ENCODE results near the gene CRABP1.

The CRABP1 gene

DNA sequence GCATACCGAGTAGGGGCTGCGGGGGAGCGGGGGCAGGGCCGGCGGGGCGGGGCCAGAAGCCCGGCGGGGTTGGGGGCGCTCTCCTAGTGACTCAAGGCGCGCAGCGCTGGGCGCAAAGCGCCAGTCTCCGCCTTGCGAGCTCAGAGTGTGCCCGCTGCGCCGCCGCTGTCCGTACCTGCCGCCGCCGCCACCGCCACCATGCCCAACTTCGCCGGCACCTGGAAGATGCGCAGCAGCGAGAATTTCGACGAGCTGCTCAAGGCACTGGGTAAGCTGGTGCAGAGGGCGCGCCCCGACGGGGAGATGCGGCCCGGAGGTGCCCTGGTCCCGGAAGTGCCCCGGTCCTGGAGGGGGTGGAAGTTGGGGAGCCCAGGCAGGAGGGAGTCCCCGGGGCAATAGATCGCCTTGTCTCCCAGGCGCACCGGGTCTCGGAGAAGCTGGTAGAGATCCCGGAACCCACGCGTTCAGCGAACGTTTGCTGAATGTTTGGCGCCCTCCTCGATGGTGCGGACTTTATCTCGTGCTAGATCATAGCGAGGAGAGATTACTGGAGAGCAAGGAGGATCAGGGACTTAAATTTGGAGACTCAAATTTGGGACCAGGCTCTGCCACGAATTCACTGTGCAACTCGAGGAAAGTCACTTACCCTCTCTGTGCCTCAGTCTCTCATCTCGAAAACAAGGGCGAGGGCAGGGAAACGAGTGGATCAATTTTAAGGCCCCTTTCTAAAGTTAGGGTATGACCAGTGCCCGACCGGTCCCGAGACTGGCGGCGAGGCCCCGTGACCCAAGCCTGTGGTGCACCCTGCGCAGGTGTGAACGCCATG is at the start of gene CRABP1:
Gene CRABP1 (plus strand): TSS at position 123 of the 826 bp plus-strand sequence. CDS start 76 bp downstream, at position 199.
- no peak for DNase-seq (ENCODE audit: low spot score)

DNA sequence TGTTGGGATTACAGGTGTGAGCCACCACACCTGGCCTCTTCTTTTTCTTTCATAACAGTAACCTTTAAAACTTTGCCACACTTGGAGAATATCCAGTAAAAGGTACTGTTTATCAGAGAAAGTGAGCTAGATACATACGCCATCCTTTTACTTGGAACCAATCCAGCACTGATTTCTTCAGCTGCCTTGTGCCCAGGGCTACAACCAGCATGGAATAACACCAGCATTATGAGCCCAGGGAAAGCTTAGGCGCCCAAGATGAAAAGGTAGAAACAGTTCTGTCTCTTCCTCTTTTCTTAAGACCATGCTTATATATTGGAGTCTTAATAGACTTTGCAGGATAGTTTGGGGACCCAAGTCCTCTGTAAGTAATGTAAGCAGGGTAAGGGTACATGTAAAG is 49.1 kb upstream of the CRABP1 start:
- DNase-seq (ENCODE audit: low spot score) = no peak

DNA sequence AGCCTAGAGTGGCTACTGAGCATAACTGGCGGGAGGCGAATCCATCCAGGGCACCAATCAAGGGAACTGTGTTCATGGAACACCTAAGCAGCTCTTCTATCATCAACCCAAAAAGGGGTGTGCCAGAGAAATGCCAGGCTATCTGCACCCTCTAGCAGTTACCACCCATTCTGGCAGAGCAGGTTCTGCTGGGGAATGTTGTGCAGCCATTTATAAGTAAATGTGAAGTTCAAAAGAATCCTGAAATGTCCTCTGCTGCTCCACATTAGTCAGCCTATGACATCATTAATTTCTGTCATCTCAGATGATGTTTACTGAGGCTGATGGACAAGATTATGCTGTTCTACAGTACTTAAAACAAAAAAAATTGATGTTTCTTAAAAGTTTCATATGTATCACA is 48.5 kb upstream of the CRABP1 start:
- DNase-seq (ENCODE audit: low spot score) = no peak

DNA sequence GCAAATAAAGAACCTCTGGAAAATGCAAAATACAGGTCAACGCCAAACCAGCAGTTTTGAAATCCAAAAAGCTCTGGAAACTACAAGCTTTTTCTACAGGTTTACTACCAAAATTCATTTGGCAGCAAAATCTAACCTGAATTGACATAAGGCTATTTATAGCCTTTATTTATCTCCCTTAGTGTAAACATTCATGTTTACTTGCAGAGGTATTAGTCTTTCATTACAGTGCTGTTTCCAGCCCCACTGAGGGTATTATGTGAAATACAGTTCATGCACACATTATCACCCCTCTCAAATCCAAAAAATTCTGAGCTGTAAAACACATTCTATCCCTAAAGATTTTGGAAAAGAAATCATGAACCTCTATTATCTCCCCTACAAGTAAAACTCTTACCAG is 47.9 kb upstream of the CRABP1 start:
- DNase-seq (ENCODE audit: low spot score) = no peak

DNA sequence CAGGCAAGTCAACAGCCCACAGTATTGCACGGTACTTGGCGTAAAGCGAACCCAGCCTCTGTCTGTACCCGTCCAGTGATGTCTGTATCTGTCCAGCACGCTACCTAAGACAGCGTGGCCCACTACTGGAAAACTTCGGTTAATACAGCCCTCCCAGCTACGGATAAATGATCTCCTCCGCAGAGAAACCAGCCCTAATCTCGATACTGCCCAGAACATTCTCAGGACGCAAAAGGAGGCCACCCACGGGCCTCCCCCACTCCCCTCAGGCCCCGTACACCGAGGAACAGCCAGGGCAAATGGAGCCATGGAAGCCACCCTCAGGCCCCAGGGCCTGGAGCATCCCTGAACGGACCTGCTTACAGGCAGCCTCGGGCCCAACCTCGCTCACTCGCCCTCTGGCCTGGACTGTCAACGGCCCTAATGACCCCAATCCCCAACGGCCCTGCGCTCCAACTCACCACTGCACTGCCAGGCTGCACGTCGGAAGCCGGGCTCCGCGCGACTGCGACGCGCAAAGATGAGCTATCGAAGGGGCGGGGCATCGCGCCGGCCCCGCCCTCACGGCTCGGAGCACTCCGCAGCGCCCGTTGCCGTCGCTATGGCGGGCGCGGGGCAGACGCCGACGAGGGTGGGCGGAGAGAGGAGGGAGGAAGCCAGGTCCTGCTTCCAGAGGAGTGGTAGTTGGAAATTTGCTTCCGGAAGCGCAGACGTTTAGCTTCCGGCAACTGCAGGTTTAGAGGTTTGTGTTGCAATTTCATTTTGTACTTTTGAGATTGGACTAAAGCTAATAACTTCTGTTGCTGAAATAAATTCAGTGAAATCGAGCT is 40.8 kb upstream of the CRABP1 start, which contains the start of gene SKIC8:
Gene SKIC8 (minus strand): TSS at position 509 of the 830 bp plus-strand sequence. CDS start 3,923 bp downstream, outside the sequence.
- peak; percentile 95 for DNase-seq (ENCODE audit: low spot score)

DNA sequence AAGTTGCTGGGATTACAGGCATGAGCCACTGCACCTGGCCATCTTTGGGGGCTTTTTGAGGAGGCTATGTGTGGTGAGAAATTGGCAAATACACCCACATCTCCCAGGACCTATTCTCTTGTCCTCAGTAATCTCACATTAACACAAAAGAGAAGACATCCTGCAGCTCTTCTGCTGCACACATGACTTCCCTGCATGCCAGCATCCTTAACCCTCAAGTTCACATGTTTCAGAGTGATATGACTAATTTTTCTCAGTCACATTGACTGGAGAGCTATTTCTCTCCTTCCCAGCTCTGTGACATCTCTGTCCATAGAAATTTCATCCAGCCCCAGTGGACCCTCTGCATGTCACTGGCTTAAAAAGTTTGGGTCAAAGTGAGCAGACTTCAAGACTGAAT is 38.8 kb upstream of the CRABP1 start:
- no peak for DNase-seq (ENCODE audit: low spot score)

DNA sequence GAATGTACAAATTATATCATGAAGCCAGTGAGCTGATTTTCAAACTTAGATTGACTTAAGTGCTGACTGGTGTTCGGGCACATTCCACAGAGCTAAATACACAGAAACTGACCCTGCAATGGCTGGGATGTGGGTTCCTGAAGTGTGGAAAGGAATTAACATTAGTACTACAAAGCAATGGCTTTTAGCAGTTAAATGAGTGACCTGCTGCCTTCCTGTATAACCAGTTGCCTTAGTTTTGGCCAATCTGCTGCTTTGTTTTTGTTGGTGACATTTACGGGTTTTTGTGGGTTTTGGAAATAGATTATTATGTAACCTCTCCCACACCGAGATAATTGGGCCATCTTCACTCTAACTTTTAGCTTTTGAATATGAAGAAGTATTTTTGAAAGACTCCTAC is 38.3 kb upstream of the CRABP1 start:
- DNase-seq (ENCODE audit: low spot score) = no peak

DNA sequence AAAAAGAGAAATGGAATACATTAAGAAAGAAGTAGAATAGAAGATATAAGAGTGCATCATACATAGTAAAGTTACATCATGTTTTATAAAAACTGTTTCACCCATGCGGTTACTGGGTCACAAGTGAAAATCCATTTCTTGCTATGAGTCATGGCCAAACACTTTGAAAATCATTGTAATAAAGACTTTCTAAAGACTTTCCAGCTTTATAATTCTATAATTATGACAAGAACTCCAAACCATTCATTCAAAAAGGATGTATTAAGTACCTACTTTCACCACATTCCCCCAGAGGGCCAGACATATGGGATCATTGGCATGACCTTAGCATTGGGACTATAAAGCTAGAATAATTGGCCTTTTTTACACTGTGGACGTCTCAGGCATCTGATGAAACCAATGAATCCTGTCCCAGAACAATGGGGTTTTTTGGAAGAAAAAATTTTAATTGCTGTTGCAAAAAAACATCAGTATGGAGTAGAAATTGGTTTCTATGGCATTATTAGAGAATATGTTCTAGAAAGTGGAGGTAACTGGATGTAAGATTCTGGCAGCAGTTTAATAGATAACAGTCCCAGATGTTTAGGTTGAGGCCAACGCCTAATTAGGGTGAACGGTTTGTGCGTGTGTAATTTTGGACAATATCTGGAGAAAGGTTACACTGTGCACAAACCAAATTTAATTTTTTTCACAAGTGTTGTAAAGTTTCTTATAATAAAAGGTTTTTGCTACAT is 37.4 kb upstream of the CRABP1 start:
- DNase-seq (ENCODE audit: low spot score) = peak; percentile 64

DNA sequence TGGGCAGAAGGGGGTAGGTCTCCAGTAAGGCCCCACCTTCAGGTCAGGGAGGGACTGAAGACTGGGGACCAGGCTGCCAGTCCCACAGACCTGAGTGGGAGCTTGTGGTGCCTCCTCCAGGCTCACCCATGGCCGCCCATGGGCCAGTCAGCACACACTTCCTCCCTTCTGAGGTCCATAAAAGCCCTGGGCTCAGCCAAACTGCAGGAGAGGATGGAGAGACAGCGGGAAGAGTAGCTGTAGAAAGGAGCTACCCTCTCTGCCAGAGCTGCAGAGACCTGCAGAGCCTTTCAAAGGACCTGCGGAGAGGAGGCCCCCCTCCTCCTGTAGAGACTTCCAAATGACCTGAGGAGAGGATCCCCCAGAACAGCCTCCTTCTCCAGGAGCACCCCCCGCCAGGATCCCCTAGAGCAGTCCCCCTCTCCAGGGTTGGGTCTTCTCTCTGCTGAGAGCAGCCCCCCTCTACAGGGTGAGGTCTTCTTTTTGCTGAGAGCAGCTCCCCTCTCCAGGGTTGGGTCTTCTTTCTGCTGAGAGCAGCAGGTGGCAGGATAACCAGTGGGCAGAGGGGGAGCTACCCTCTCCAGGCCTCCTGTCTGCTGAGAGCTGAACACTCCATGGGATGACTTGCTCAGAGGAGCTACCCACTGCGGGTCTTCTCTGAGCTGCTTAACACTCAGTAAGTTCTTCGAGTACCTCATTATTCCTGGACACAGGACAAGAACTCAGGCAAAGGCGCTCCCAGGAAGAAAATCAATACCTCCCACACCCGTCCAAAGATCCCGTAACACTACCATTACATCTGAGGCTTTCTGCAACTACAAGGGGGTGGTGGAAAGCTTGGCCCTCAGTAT is 35.7 kb upstream of the CRABP1 start:
- no peak for DNase-seq (ENCODE audit: low spot score)

DNA sequence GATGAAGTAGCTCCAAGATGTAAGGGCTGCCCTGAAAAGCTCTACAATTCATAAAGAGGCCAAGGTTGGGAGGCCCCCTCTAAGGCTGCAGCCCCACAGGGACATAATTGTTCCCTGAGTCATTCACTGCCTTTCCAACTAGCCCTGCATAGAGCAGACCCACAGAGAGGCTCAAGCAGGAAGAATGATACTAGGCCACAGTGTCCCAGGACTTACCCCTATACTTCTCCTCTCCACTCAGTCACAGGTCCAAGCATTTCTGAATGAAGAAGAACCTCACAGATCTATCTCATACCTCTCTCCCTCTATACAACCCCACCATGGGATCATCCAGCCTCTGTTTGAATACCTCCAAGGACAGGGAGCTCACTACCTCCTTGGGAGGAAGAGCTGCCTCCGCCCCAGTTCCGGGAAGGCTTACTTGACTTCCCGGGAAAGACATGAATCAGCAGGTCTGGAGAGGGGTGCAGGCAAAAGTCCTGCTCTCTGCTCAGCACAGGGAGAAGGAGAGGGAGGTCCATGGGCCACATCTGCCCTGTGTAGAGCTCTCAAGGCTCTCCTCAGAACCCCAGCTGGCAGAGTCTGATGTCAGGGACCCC is 33.9 kb upstream of the CRABP1 start:
- peak; percentile 72 for DNase-seq (ENCODE audit: low spot score)

DNA sequence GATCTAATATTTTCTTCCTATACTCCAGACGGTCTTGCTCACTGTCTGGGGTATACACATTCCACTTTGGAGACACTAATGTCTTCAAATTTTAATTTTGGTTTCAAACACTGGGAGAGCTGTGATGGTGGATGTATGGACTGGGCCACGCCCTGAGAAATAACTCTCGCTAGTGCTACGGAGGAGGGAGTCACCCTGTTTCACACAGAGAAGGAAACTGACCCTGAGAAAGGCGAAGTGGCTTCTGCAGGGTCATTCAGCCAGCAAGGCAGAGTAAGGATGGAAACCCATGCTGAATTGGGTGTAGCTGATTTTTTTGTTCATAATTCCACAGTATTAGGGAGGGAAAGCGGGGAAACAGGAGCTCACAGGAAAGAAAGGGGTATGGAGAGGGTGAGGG is 32.2 kb upstream of the CRABP1 start:
- DNase-seq (ENCODE audit: low spot score) = no peak

DNA sequence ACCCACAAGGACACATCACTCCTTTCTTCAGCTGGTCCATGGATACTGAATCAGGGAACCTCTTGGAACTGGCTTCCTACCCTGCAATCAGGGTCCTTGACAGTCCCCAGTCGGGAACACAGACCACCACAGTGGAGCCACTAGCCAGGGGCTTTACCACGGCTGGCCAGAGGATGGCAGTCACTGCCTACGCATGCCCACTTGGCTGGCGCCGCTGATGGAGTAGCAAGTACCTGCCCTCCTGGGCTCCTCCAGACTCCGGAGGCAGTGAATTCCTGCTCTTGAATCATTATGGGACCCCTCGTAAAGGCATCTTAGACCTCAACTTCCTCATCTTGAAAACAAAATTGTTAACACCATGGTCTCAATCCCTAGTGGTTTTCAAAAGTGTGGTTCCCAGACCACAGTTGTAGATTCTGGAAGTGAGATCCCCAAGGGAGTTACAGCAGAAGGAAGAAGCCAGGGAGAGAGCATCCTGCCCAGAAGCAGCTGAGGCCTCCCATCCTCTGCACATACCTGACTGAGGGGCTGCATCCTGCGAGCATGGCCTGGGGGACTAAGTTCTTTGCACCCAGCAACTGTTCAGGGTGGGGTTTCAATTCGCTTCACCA is 31.6 kb upstream of the CRABP1 start:
- peak; percentile 81 for DNase-seq (ENCODE audit: low spot score)

DNA sequence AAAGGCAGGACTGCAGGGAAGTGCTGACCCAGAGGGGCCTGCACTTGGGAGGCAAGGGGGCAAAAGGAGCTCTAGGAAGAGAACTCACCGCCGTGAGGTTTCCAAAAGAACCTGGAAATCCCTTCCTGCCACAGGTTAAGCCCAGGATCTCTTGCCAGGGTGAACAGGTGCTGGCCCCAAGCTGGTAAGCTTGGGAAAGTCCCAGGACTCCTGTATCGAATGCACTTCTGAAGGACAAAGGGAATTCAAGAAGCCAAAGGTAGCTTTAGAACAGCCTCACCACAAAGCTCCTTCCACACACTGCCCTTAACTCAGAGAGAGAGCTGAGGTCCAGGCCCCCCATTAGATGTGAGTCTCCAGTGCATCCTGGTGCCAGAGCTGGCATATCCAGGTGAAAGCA is 28.9 kb upstream of the CRABP1 start:
- no peak for DNase-seq (ENCODE audit: low spot score)

DNA sequence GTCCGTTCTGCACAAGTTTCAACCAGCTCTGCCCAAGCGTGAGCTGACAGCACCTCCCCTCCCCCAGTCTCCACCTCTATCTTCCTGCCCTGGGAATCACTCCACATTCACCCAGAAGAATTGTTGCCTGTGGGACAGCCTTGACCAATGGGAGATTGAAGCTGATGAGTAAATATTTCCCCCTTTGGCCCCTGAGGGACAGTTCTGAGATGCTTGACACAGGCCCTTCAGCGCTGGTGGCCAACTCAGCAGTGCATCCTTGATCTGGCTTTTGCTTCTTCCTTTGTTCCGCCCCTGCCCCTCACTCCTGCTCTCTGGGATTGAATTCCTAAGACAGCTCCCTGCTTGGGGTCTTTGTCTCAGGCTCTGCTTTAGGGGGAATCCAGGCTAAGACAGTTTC is 27.6 kb upstream of the CRABP1 start:
- no peak for DNase-seq (ENCODE audit: low spot score)

DNA sequence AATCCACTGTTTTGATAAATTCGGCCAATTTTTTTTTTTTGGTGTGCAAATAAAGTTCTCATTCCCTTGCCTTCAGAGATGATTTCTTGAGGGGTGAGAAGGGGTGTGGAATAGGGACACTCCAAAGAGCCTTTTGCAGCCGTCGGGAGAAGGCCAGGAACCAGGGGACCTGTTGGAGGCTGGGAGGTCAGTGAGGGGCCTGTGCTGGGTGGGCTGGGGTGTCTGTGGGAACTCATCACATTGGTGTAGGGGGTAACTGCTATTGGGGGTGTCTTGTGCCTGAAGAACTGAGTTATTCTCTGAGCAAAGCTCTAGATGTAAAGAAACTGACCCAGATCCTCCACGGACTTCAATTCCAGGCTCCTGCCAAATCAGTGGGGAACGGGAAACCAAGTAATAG is 27.2 kb upstream of the CRABP1 start:
- DNase-seq (ENCODE audit: low spot score) = no peak

DNA sequence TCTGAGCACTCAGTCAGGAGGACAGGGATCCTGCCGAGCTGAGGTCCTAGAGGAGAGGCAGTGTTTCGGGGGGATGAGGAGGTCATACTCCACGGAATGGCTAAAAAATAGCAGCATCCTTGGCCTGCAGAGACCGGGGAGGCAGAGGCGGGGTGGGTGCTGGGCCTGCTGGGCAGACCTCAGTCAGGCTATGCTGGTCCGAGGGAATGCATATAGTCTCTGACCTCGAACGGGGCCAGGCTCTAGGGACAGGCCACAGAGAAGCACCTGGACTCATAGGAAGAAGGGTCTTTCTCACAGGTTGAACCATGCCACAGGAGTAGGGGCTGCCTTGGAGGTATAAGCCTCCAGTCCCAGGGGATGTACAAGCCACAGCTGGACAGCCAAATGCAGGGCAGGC is 26.8 kb upstream of the CRABP1 start:
- no peak for DNase-seq (ENCODE audit: low spot score)

DNA sequence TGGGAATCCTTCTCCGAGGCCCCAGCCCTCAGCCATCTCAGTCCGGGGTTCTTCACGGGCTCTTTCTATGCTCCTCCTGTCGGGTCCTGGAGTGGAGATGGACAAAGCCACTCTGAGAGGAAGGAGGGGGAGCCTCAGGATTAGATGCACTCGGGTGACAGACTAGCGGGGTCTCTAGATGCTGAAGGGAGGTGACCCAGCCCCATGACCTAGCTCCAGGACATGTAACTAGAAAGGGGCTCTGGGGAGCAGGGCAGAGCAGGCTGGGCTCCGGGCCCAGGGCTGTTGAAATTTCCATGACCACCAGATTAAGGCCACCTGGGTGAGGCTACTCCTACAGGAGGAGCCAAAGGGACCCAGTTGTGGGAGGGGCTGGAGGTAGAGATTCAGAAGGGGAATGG is 26.0 kb upstream of the CRABP1 start:
- no peak for DNase-seq (ENCODE audit: low spot score)

DNA sequence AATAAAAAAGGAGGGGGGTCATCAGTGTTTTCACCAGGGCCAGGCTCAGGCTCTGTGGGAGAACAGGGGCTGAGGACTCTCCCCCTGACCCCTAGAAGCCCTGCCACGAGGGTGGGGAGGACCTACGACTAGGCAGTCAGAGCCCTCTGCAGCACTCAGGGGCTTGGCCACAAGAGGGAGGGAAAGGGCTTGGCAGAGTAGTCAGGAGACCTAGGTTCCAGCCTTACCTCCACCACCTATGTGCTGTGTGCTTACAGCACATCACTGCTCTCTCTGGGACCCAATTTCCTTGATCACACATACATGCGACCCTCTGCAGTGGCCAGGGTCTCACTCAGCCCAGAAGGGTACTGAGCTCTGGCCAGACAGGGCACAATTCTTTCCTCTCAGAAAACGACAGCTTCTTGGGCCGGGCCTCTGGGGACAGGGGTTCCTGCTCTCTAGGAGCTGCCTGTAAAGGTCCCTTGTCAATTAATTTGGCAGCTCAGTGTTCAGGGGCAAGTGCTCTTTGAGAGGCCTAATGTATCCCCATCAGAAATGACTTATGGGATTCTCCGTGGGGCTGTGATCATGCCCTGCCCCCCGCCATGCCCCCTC is 24.4 kb upstream of the CRABP1 start:
- peak; percentile 20 for DNase-seq (ENCODE audit: low spot score)

DNA sequence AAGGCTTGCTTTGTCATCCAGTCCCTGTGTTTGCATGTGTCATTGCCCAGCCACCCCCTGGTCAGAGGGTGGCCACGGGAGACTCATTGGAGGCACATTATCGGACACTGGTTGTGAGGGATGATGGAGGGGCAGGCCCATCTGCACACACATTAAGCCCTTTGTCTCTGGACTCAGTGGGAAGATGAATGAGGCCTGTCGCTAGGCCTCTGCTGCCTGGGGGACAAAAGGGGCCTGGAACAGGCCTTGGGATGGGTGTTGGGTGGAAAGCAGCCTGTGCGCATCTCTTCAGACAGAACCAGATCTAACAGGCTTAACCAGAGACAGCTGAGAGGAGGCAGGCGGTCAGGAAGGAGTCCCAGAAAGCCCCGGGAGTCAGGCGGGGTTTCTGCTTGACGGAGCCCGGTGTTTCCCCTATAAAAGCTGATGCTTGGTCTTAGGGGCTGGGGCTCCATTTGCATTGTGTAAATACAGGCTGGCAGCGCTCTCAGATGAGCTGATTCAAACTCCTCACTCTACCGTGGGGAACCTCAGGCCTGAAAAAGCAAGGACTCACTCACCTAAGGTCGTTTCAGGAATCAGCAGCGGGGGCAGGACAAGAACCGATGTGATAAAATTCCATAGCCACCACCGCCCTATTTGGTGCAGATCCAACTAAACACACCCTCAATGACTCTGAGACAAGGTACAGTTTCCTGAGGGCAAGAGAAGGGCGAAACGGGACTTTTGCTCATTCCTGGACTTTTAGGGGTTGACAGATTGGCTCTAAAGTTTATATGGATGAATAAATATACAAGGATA is 23.7 kb upstream of the CRABP1 start:
- DNase-seq (ENCODE audit: low spot score) = no peak

Data from AG08395 (cell line).